Colon (tissue), 2 donors: ENCODE measurements around the gene OR4D9.
"Not testable (repeated sequence)": the region's sequence is repeated elsewhere in the genome, so short reads cannot be mapped to it uniquely, and the experiment has no call there.

Experiments
- FAIRE-seq: peaks from 2 replicates; lab custom pipeline; 2012; peaks lifted over from hg19 to GRCh38; lab: Jason Lieb, UNC
- donor health status: control.
- donor health status: control.

Gene OR4D9

DNA sequence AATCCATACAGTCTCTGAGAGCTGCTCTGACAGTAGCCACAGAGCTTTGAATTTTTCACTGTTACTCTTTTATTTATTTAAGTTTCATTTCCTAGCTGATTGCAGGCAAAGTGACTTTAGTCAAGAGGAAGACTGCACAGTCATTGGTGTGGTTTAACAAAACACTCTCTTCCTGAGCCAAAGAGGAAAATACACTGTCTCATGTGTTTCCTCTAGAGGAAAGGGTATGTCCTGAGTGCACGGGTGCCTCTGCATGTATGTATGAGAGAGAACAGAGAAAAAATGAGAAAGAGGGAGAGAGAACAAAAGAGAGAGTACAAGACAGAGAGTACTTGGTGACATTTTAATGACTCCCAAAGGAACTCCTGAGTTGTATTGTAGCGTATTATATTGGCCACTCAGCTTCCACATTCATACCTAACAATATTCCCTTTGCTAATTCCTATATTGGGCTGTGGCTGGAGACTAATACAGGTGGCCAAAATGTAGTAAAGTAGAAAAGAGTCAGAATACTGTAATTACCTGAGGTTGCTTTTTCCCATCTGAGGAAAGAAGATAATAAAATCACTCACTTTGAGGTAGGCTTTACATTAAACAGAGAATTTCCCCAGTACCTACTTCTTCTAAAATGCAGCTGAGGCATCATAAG is at the start of gene OR4D9:
TSS of gene OR4D9 (plus strand) at position 599 of the 649 bp plus-strand sequence. CDS start 3,374 bp downstream, outside the sequence.
- no peak for FAIRE-seq

DNA sequence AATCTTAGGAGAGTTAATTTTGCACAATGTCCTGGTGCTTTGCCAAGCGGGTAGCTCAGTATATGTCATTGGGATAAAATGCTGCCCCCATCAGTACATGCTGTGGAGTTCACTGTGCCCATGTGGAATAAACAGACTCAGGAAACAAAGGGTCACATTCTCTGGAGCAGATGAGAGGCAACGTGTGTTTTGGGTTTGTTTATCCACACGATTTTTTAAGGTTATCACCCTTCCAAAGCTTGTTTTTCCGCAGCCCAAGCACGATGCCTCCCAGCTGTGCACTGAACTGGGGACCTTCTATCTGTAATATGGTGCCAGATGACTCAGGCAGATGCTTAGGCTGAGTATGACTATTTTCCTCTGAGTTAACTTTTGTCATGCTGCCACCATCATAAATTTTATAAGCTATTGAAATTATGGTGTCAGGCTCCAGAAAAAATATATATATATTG is 48.1 kb upstream of the OR4D9 start:
- no peak for FAIRE-seq

DNA sequence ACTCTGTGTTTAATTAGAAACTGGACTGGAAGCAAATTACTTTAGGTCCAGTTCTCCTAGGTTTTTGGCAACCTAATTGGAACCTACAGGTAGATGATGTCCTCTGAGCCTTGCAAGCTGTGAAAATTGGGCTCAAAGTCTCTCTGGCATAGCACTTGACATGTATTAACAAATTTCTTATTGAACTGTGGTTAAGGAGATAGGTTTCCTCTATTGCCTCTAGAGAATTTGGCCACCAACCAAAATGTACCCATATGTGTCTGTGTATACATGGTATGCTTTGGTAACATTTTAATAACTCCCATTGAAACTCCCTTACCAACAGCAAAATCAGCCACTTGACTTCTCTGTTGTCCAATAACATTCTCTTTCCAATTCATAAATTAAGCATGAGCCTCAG is 38.3 kb upstream of the OR4D9 start, which contains the start of gene OR4D10:
TSS of gene OR4D10 (plus strand) at position 301 of the 400 bp plus-strand sequence. CDS start 4,115 bp downstream, outside the sequence.
- FAIRE-seq = no peak

DNA sequence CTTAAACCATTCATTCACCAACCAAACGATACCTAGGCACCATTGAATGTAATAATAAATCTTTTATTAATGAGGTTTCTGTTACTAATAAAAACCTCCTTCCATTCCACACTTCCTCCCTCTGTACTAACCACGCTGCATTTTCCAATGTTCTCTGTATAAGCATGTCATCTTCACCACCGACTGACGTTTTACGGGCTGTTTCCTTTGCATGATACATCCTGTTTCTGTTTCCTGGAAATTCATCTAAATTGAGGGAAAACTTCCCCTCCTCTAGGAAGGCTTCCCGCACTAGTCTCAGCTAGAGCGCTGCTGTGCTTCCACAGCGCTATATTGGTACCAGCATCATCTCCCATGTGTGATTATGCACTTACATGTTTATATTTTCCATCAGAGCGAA is 36.2 kb upstream of the OR4D9 start:
- FAIRE-seq = no peak

DNA sequence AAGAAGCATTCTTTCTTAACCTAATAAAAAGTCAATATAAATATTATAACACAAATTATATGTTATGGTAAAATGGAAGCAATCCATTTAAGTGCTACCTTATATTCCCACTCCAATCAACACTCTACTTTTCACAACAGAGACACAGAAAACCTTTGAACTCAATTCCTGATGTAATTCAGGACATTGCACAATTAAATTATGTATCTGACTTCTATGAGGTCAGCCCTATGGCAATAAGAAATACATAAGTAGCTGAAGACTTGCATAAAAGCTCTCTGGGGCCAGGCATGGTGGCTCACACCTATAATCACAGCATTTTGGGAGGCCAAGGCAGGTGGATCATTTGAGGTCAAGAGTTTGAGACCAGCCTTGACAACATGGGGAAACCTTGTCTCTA is 31.4 kb upstream of the OR4D9 start:
- FAIRE-seq = no peak

DNA sequence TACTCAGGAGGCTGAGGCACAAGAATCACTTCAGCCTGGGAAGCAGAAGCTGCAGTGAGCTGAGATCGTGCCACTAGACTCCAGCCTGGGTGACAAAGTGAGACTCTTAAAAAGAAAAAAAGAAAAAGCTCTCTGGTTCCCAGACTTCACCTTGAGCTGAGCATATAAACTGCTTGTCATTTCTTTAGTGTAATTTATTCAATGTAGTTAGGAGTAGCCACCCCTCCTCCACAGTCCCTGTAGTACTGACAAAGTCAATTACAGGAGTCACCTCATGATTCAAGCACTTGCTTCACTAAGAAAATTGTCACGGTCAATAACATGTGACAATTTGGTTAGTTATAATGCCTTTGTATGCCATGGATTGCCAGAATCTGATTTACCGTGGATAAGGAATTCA is 31.0 kb upstream of the OR4D9 start:
- FAIRE-seq = no peak

DNA sequence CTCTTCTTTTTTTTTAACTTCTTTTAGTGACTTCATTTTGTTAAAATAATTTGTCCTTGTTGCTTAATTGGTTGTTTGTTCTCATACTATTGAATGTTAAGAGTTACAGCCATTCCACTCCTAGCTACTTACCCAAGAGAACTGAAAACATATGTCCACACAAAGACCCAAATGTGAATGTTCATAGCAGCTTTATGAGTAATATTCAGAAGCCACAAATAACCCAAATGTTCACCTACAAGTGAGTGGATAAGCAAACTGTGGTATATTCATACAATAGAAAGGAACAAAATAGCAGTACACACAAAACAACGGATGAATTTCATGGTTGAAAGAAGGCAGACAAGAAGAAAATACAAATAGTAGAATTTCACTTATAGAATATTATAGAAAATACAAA is 9.4 kb upstream of the OR4D9 start:
- no peak for FAIRE-seq

DNA sequence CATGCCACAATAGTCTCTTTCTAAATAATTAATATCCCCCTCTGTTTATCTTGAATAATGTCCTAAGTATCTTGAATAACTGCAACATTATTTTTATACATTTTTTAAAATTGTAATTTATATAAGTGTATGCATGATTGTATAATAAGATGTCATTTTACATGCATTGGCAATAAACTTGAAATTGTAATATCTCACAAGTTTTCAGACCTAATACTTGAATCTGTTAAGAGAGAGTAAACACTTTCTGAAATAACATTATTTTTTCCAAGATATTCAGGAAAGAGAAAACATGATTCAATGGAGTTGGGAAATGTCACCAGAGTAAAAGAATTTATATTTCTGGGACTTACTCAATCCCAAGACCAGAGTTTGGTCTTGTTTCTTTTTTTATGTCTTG is 8.1 kb upstream of the OR4D9 start, which contains the start of gene OR4D11:
TSS of gene OR4D11 (plus strand) at position 301 of the 400 bp plus-strand sequence. CDS start at position 301, 0 bp downstream.
- no peak for FAIRE-seq

DNA sequence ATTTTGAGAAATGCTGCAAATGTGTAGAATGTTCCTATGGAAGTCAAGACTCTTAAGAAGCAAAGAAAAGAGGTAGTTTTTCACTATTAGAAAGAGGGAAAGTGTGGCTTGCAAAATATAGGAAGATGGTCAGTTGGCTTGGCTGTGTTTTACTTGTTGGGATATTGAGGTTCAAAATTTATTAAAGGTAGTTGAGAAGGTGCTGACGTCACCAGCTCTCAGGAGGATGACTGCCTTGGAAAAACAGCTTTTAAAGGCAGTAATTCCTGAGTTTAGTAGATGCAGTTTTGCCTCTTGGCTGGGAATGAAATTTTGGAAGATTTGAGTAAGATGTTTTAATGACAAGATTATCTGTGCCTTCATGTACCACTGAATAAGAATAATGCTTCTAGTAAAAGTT is 336 bp downstream of the OR4D9 start:
- no peak for FAIRE-seq

DNA sequence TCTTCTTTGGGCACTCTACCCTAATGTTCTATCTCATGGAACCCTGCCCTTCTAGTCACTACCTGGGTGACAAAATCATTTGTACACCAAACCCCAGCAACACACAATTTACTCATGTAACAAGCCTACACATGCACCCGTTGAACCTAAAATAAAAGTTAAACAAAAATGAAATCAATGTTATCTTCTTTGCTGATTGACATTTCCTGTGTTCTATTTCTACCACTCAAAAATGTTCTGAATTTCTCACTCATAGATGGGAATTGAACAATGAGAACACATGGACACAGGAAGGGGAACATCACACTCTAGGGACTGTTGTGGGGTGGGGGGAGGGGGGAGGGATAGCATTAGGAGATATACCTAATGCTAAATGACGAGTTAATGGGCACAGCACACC is 8.8 kb downstream of the OR4D9 start:
- FAIRE-seq = not testable (repeated sequence)

DNA sequence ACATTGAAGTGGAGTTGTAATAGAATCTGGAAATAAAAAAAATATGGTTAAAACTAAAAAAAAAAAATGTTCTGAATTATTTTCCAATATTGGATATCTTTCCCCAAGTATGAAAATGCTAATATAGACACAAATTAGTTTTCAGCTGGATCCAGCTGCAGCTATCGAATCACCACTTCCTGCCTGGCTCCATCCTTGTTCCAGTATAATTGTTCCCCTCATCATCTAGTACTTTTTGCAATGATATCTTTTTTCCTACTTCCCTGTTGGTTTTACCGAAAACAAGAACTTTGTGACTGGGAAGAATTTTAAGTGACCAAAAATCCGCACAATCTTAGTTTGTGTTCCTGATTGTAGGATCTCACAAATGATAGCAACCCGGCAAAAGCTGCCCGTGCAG is 9.4 kb downstream of the OR4D9 start:
- FAIRE-seq = no peak

DNA sequence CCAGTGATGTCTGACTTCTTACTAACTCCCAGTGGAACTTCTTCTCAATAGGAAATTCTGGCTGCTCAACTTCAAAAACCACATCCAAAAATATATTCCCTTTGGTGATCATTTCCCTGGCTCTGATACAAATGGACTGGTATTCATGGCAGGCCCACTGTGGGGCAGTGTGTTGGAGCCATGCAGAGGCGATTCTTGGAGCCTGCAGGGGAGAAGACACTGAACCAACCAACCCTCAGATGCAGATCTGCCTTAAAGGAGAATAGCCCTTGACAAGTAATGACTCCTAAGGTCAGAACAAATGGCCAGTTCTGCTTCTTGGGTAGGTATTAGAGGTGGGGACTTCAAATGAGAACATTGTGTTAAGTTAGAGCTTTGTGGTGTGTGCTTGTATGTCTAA is 12.2 kb downstream of the OR4D9 start:
- FAIRE-seq = no peak

DNA sequence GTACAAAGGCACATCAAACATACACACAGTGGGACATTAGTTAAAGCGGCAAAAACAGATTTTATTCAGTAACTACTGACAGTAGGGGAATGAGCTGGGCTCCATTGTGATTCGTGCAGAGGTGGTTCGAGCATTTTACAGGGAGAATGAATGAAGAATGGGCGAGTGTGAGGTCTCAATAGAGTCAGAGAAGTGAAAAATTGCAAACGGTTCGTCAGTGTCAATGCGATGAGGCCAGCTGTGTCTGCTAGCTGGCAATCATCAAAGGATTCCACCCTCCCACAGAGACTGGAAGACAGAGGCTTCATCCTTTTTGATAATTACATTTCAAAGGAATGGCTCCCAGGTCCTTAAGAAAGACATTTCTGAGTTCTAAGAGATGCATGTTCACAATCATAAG is 17.4 kb downstream of the OR4D9 start:
- FAIRE-seq = no peak

DNA sequence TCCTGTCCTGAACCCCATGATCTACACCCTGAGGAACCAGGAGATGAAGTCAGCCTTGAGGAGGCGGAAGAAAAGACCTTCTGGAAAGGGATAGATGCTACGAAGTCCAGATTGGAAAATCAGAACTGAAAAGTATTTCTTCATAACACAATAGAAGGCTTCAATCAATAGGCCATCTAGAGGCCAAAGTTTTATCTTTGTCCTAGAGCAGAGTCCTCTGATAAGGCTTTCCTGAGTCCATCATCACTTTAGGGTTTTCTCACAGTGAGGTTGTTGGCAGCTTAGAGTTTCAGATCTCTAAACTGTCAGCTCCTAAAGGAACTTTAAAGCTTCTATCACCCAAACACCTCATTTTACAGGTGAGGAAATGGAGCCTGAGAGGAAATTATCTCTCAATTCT is 21.3 kb downstream of the OR4D9 start:
- FAIRE-seq = no peak

DNA sequence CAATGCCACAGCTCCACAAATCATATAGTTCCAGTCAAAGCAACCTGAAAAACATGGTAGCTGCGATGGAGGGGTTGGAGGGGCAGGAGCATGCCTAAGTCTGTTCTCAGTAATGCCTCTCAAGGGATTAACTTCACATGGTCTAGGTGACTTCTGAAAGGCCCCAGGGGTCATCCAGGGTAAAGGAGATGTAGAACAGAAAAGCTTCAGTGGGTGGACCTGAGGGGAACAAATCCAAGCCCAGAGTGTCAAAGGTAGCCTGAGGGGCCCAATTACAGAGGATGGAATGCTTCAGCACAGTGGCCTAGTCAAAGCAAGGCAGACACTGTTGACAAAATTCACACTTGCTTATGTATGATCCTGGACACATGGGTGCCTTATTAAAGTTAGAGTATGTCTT is 23.3 kb downstream of the OR4D9 start:
- no peak for FAIRE-seq

DNA sequence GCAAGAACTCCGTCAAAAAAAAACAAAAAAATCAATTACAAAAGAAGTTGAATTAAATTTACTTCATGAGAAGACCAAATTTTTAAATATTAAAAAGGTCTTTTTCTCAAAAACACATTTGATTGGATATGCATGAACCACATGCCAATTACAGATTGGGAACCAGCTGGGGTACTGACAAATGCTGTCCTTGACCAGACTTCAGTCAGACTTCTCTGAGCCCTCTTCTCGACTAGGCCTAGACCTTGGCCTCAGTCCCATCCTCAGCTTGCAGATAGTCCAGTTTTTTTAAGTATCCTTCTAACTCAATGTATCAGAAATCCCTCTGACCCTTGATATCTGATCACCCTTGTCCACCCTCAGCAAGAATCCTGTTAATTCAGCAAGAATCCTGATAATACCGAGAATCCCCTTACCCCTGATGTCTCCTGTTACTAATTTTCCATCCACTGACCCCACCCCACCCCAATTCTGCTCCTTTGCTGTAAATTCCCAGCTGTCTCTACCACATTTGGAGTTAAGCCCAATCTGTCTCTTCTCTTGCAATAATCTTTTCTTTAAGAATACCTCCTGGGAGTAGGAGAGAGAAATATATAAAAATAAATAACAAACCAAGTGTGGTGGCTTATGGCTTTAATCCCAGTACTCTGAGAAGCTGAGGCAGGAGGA is 30.9 kb downstream of the OR4D9 start:
- FAIRE-seq = no peak

DNA sequence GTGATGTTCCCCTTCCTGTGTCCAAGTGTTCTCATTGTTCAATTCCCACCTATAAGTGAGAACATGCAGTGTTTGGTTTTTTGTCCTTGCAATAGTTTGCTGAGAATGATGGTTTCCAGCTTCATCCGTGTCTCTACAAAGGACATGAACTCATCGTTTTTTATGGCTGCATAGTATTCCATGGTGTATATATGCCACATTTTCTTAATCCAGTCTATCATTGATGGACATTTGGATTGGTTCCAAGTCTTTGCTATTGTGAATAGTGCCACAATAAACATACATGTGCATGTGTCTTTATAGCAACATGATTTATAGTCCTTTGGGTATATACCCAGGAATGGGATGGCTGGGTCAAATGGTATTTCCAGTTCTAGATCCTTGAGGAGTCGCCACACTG is 32.4 kb downstream of the OR4D9 start:
- not testable (repeated sequence) for FAIRE-seq

DNA sequence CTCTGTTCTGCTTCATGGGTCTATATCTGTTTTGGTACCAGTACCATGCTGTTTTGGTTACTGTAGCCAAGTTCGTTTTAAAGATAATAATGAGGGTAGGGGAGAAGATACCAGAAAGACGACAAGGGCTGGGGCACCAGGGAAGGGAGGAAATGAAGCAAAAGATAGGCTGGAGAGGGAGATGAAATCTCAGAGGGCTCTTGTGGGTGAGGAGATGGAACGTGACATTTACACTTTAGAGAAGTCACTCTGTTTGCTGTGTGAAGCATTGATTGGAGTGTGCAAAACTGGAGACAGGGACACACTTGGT is 33.5 kb downstream of the OR4D9 start:
- FAIRE-seq = no peak

DNA sequence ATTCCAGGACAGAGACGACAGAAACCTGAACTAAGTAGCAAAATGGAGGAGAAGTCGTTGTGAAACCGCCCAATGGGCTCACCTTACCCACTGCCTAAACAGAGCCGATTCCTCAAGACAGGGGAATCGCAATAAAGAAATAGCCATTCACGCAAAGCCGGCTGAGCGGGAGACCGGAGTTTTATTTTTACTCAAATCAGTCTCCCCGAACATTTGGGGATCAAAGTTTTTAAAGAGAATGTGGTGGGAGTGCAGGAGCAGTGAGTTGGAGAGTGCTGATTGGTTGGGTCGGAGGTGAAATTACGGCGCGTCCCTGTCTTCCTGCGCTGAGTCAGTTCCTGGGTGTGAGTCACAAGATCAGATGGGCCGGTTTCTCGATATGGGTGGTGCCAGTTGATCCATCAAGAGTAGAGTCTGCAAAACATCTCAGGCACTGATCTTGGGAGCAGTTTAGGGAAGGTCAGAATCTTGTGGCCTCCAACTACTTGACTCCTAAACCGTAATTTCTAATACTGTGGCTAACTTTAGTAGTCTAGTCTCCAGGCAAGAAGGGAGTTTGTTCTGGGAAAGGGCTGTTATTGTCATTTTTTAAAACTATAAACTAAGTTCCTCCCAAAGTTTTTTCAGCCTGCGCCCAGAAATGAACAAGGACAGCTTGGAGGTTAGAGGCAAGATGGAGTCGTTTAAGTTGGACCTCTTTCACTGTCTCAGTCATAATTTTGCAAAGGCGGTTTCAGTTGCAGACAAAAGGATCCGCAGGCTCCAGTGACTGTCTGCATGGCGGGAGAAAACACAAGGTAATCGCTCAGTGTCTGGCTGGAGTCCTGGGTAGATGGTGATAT is 34.1 kb downstream of the OR4D9 start:
- no peak for FAIRE-seq

DNA sequence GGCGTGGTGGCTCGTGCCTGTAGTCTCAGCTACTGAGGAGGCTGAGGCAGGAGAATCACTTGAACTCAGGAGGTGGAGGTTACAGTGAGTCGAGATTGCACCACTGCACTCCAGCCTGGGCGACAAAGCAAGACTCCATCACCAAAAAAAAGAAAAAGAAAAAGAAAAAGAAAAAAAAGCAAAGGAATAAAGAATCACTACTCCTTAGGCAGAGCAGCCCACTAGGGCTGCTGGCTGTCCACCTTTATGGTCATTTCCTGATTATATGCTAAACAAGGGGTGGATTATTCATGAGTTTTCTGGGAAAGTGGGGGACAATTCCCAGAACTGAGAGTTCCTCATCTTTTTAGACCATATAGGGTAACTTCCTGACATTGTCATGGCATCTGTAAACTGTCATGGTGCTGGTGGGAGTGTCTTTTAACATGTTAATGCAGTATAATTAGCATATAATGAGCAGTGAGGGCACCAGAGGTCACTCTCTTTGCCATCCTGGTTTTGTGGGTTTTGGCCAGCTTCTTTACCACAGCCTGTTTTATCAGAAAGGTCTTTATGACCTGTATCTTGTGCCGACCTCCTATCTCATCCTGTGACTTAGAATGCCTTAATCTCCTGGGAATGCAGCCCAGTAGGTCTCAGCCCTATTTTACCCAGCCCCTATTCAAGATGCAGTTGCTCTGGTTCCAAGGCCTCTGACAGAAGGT is 36.4 kb downstream of the OR4D9 start:
- FAIRE-seq = not testable (repeated sequence)

DNA sequence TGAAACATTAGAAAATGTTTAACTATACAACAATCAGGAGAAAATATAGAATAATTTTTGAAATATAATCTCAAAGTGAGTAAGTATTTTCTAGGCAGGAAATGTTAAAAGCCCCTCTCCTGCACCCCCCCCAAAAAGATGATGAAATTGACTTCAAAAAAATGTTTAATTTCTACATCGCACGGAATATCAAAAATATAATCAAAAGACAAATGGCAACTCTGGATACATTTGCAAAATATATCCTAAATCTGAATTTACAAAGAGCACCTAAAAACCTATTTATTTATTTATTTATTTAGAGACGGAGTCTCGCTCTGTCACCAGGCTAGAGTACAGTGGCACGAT is 36.9 kb downstream of the OR4D9 start:
- no peak for FAIRE-seq

DNA sequence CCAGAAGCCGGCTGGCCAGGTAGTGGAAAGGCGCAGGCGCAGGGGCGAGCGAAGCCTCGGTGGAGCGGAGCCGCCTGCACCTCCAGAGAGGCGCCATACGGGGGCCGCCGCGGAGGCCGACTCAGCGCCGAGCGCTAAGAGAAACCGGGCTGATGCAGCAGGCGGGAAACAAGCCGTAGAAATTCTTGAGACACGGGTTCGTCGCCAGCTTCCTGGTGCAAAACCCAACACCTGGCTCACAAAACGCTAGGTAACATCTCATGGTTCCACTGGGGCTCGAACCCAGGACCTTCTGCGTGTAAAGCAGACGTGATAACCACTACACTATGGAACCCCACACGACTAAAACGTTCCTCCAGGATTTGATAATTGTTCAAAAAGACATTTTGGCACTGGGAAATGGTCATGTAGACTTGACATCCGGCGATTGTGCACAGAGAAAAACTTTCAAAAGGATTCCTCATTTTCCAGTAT is 39.1 kb downstream of the OR4D9 start:
- no peak for FAIRE-seq
